CD4-positive, alpha-beta T cell (primary cell): ENCODE results near the gene GAPDH. TPM values are rescaled to one million over a fixed set of nuclear protein-coding genes. Genes with fewer than 3 reads are reported as not detected.
A peak's percentile ranks its signal among the peaks of the same experiment; 100 is the strongest.
"Not testable (repeated sequence)": the region's sequence is repeated elsewhere in the genome, so short reads cannot be mapped to it uniquely, and the experiment has no call there.

Experiments used
- ATAC-seq: fragments of 200-7000 bp; cut with Tn5 transposase; one replicate; pipeline ENCODE4 v1.10.0; 2022; ENCODE audit warnings: mild to moderate bottlenecking; ENCODE audit not compliant: poor library complexity
- CTCF ChIA-PET: fragments of 350-600 bp; sonication (Branson Sonifier 250); formaldehyde crosslinking; loops from one replicate; lab custom pipeline; 2021; ENCODE audit warnings: antibody characterized with exemption, inconsistent platforms; lab: Charles Lee
- POLR2A ChIA-PET: fragments of 350-600 bp; sonication (Branson Sonifier 250); formaldehyde crosslinking; loops from one replicate; lab custom pipeline; 2021; ENCODE audit warnings: antibody characterized with exemption, inconsistent platforms; lab: Charles Lee
- DNase-seq, 14 experiments: peaks; one replicate each; pipeline ENCODE4 v3.0.0-alpha.2; 2013 to 2020; ENCODE audit warnings: mixed read lengths in 2 of 14
- H3K27ac ChIP-seq, 2 donors: one replicate each; pipeline versions ENCODE4 v1.5.1 to v1.7.0; 2013; ENCODE audit warnings: low read length in 2 of 2, low read depth in 1 of 2, mild to moderate bottlenecking in 1 of 2
- H3K27me3 ChIP-seq, 2 experiments: 1 replicate in 1 of 2; 2 replicates in 1 of 2; pipeline versions ENCODE4 v1.6.1 to v1.7.0; 2013; ENCODE audit warnings: low read length in 2 of 2, control low read depth in 1 of 2, mild to moderate bottlenecking in 1 of 2, moderate library complexity in 1 of 2; ENCODE audit not compliant: insufficient read depth in 2 of 2, control insufficient read depth in 1 of 2
- H3K36me3 ChIP-seq: one replicate; pipeline ENCODE4 v1.6.1; 2013; ENCODE audit warnings: low read length, control low read depth; ENCODE audit not compliant: insufficient read depth
- H3K4me1 ChIP-seq: one replicate; pipeline ENCODE4 v1.6.1; 2013; ENCODE audit warnings: low read length, control low read depth; ENCODE audit not compliant: insufficient read depth
- H3K4me3 ChIP-seq: one replicate; pipeline ENCODE4 v1.5.1; 2013; ENCODE audit warnings: mild to moderate bottlenecking, low read length, moderate library complexity
- H3K9me3 ChIP-seq, 2 experiments: 1 replicate in 1 of 2; 2 replicates in 1 of 2; pipeline versions ENCODE4 v1.6.1 to v1.7.0; 2013; ENCODE audit warnings: low read length in 2 of 2, mild to moderate bottlenecking in 2 of 2, control low read depth in 1 of 2, moderate library complexity in 1 of 2; ENCODE audit not compliant: control insufficient read depth in 1 of 2, insufficient read depth in 1 of 2
- H3K27ac Mint-ChIP-seq: one replicate; pipeline ENCODE4 v1.8.0; 2020; ENCODE audit warnings: mixed read lengths
- H3K27me3 Mint-ChIP-seq: one replicate; pipeline ENCODE4 v1.8.0; 2021; ENCODE audit warnings: mixed read lengths
- H3K36me3 Mint-ChIP-seq: one replicate; pipeline ENCODE4 v1.8.0; 2021; ENCODE audit warnings: low read depth, mixed read lengths
- H3K4me1 Mint-ChIP-seq: one replicate; pipeline ENCODE4 v1.8.0; 2021; ENCODE audit warnings: low read depth, mixed read lengths
- H3K4me3 Mint-ChIP-seq: one replicate; pipeline ENCODE4 v1.8.0; 2020; ENCODE audit warnings: mild to moderate bottlenecking, mixed read lengths
- H3K9me3 Mint-ChIP-seq: one replicate; pipeline ENCODE4 v1.8.0; 2020; ENCODE audit warnings: mixed read lengths
- intact Hi-C, 2 experiments: fragments of 100-400 bp; cut with DNase I in 1 of 2; cut with micrococcal nuclease in 1 of 2; formaldehyde crosslinking; loops; one replicate each; pipeline versions ENCODE4 v1.15.1 to v1.9.0; 2023 to 2025; cut with DNase I, micrococcal nuclease
- total RNA-seq, 174 experiments: library from RNA in 2 of 174; stranded (reverse) in 2 of 174; gene quantifications; one replicate each; pipeline ENCODE4 v1.2.3 and lab custom pipeline; 2021 to 2026
- TF ChIP-seq, protein P1 (sequence below): fragments of 200-600 bp; IDR thresholded peaks from one replicate; pipeline ENCODE4 v1.8.0; 2022; ENCODE audit warnings: antibody characterized with exemption, mild to moderate bottlenecking

GAPDH gene
- total RNA-seq, 2 experiments from 2014 or later = 498 to 508 TPM

DNA sequence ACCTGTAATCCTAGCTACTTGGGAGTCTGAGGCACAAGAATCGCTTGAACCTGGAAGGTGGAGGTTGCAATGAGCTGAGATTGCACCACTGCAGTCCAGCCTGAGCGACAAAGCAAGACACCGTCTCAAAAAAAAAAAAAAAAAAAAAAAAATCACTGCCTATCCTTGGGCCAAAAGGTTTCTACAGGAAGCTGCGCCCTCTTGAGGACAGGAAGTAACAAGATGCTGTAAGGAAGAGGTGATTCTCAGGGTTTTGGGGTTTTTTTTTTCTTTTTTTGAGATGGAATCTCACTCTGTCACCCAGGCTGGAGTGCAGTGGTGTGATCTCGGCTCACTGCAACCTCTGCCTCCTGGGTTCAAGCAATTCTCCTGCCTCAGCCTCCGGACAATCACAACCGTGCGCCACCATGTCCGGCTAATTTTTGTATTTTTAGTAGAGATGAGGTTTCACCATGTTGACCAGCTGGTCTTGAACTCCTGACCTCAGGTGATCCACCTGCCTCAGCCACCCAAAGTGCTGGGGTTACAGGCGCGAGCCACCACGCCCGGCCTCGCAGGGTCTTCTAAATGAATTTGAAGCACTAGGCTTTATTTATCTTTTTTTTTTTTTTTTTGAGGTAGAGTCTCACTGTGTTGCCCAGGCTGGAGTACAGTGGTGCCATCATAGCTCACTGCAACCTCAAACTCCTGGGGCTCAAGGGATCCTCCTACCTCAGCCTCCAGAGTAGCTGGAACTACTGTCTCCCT lies 23.9 kb downstream of the GAPDH start:
- H3K4me3 ChIP-seq, H3K27me3 Mint-ChIP-seq, H3K27ac ChIP-seq, H3K9me3 ChIP-seq, H3K27me3 ChIP-seq, H3K9me3 Mint-ChIP-seq: not testable (repeated sequence)
- Histone ChIP-seq H3K4me1 (peaks cover 51% of the 10 kb centered on the region), H3K36me3 (peaks cover 50% of the 10 kb centered on the region)
- peak; percentile 21 for ATAC-seq
- H3K4me3 Mint-ChIP-seq = peak overlapping the region; percentile 34
- H3K4me1 Mint-ChIP-seq = peaks cover 36% of the 10 kb centered on the region
- H3K36me3 Mint-ChIP-seq = peaks cover 73% of the 10 kb centered on the region
- peak in 8 of 14 experiments; percentile 27 to 90 (median 62) for DNase-seq
- intact Hi-C loops = loop anchor here (5.0 kb wide), 1 partner anchor 136 kb away; no protein-coding TSS in a partner anchor
- peak overlapping the region; percentile 33 for H3K27ac Mint-ChIP-seq
- POLR2A ChIA-PET = interaction anchor here (0.7 to 0.8 kb wide), 2 partner anchors 17 to 24 kb away, joined by 3 read pairs; partner anchors contain the start of gene GAPDH
- CTCF ChIA-PET = interaction anchor here (0.6 to 1.9 kb wide), 15 partner anchors 10 to 222 kb away, joined by 3 to 8 read pairs (median 4); partner anchors contain the start of gene NOP2
- TF ChIP-seq, protein P1, sequence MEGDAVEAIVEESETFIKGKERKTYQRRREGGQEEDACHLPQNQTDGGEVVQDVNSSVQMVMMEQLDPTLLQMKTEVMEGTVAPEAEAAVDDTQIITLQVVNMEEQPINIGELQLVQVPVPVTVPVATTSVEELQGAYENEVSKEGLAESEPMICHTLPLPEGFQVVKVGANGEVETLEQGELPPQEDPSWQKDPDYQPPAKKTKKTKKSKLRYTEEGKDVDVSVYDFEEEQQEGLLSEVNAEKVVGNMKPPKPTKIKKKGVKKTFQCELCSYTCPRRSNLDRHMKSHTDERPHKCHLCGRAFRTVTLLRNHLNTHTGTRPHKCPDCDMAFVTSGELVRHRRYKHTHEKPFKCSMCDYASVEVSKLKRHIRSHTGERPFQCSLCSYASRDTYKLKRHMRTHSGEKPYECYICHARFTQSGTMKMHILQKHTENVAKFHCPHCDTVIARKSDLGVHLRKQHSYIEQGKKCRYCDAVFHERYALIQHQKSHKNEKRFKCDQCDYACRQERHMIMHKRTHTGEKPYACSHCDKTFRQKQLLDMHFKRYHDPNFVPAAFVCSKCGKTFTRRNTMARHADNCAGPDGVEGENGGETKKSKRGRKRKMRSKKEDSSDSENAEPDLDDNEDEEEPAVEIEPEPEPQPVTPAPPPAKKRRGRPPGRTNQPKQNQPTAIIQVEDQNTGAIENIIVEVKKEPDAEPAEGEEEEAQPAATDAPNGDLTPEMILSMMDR = peak; percentile 36

DNA sequence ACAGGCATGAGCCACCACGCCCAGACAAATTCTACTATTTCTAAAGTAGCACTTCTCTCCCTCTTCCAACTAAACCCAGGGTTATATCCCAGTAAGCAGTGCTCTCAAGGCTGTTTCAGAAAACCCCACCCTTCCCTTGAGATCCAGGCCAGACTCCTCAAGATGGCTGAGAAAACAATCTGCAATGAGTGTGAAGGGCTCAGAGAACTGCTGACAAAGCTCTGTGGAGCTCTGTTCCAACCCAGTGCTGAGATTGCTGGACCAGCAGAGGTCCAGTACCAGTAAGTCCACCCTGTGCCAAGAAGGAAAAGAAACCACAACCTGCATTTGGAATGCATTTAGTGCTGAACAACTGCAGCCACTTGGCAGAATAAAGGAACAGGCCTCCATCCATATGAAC lies 25.2 kb downstream of the GAPDH start:
- no peak overlapping the region for H3K27ac Mint-ChIP-seq
- H3K4me1 Mint-ChIP-seq = peaks cover 32% of the 10 kb centered on the region
- H3K9me3 Mint-ChIP-seq = no peaks in the 10 kb centered on the region
- ATAC-seq (no peak), DNase-seq (no peak)
- H3K36me3 ChIP-seq = peaks cover 58% of the 10 kb centered on the region
- intact Hi-C loops = loop anchor here (5.0 kb wide), 1 partner anchor 137 kb away; no protein-coding TSS in a partner anchor
- peak overlapping the region in 1 of 2 donors; percentile 10 for H3K27ac ChIP-seq
- no peaks in the 10 kb centered on the region for H3K27me3 ChIP-seq
- peak overlapping the region; percentile 25 for H3K4me3 Mint-ChIP-seq
- ChIA-PET POLR2A (no interaction called here), CTCF (no interaction called here)
- TF ChIP-seq, protein P1 = no peak
- no peaks in the 10 kb centered on the region for H3K9me3 ChIP-seq
- H3K36me3 Mint-ChIP-seq = peaks cover 73% of the 10 kb centered on the region
- no peaks in the 10 kb centered on the region for H3K27me3 Mint-ChIP-seq
- no peak overlapping the region for H3K4me3 ChIP-seq
- H3K4me1 ChIP-seq = peaks cover 47% of the 10 kb centered on the region

DNA sequence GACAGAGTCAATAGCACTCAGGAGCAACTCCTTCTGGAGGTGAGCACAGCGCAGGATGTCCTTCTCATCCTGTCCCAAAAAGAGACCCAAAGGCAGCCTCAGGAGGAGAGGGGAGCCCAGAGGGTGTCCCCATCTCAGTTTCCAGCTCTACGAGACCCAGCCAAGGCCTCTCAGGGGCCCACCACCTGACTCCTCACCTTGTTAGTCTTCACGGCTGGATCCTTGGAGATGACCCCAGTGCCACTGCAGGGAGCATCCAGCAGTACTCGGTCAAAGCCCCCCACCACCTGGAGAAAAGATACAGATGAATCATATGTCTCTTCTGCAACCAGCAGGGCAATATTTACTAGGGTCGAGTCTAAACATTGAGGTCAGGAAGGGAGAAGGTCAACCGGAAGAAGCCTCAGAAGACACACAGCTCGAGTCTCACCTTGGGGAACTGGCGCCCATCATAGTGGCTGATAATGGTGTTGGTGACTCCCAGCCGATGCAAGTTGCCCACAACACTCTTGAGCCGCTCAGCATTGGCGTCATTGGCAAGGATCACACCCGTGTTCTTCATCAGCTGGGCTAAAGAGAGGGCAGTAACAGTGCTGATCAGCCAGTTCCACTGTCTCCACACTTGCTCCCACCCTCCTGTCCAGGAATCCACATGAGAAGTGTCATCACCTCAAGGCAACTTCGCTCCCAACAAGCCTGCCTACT lies 26.3 kb downstream of the GAPDH start:
- intact Hi-C loops = loop anchor here in 1 of 2 experiments (5.0 kb wide), 1 partner anchor 267 kb away; the partner anchor contains the start of gene P3H3
- peaks cover 73% of the 10 kb centered on the region for H3K36me3 Mint-ChIP-seq
- peaks cover 70% of the 10 kb centered on the region for H3K36me3 ChIP-seq

More for the DNA sequence above, 26.3 kb downstream of the GAPDH start:
- no peak overlapping the region for H3K4me3 ChIP-seq
- TF ChIP-seq, protein P1 = no peak
- Mint-ChIP-seq H3K9me3 (no peaks in the 10 kb centered on the region), H3K27ac (no peak overlapping the region), H3K4me3 (no peak overlapping the region), H3K4me1 (peaks cover 32% of the 10 kb centered on the region), H3K27me3 (no peaks in the 10 kb centered on the region)
- no peak overlapping the region for H3K27ac ChIP-seq
- no peak for DNase-seq
- H3K4me1 ChIP-seq = peaks cover 39% of the 10 kb centered on the region
- no peak for ATAC-seq
- CTCF ChIA-PET = interaction anchor here (0.5 kb wide), 1 partner anchor 20 kb away, joined by 4 read pairs; no protein-coding TSS in a partner anchor
- POLR2A ChIA-PET = no interaction called here
- H3K9me3 ChIP-seq = no peaks in the 10 kb centered on the region
- H3K27me3 ChIP-seq = no peaks in the 10 kb centered on the region
